ENCODE data around the gene TENM4.

TENM4 gene

GRCh38 chr11:79060081-79060953 lies 380.5 kb downstream of the TENM4 start:
- no peak for DNase-seq (ENCODE audit: low read depth, low spot score)

- no peak for DNase-seq (ENCODE audit: low read depth, low spot score)
Measured at GRCh38 chr11:79059141-79059540, 381.7 kb downstream of the TENM4 start.

DNA sequence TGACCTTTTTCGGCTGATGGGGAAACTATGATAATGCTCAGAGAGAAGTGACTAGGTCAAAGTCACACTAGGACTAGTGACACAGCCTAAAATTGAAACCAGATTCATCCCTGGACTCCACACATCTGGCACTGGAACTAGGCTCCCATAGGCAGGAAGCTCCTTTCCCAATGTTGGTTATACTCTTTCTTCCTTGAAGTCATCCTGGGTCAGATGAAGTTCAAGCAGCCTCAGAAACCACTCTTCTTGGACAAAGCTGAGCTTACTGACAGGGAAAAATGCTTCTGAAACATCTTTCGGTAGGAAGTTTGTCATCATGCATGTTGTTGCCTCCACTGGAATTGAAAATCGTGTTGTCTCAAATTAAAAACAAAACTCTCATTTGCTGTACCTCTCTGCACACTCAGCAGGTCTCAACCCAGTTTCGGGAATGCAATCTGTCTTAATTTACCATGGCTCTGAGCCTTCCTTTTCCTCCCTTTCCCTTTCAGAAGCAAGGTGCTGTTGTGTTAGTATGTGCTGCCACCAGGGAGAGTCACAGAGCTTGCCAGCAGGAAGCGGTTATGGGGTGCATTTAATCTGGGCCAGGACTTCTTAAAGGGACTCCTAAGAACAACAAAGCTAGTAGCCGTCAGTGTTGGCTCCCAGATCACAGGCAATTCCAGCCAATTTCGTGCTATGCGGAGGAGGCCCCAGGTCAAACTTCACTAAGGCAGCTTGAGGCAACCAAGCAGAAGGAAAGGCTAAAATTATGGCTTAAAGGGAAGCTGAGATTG lies 384.8 kb downstream of the TENM4 start:
- peak; percentile 63 for DNase-seq (ENCODE audit: low read depth, low spot score)

DNA sequence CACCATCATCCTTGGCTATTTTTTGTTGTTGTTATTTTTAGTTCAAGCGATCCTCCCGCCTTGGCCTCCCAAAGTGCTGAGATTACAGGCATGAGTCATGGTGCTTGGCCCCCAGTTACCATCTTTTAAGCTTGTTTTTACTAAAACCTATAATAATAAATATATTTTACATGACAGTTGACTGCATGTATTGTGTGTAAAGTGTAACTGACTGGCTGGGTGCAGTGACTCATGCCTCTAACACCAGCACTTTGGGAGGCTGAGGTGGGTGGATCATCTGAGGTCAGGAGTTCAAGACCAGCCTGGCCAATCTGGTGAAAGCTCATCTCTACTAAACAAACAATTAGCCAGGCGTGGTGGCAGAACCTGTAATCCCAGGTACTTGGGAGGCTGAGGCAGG lies 386.2 kb downstream of the TENM4 start:
- peak; percentile 21 for DNase-seq (ENCODE audit: low read depth, low spot score)

DNA sequence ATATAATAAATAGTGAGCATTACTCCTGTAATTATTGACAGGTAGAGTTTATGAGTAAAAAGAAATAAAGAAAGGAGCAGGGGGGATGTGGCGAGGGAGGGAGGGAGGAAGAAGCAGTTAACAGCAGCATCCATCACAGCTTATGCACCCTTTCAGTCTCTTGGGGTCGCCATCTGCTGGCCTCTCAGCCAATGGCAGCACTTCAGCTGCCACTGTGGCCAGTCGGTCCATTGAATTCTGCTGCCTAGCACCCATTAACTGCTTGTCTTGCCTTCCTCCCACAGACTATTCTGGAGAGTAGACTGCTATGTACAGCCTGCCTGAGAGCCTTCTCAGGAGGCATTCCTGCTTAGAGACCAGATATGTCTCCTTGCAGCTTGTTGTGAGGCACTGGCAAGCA lies 388.3 kb downstream of the TENM4 start:
- peak; percentile 47 for DNase-seq (ENCODE audit: low read depth, low spot score)

DNA sequence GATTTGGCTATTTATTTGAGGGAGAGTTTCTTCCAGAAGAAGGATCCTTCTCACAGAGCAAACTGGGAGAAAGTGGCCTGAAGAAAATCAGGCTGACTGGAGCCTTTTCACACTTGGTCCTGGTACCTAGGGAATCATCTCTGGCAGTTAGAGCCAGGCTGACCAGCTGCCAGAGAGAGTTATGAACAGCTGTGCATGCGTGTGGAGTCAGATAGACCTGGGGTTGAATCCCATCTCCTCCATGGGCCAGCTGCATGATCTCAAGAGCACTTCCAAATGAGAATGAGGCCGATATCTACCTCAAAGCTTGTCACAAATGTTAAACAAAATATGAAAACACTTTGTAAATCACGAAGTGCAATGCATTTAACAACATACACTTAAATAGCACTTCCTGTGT lies 390.0 kb downstream of the TENM4 start:
- DNase-seq (ENCODE audit: low read depth, low spot score) = no peak

DNA sequence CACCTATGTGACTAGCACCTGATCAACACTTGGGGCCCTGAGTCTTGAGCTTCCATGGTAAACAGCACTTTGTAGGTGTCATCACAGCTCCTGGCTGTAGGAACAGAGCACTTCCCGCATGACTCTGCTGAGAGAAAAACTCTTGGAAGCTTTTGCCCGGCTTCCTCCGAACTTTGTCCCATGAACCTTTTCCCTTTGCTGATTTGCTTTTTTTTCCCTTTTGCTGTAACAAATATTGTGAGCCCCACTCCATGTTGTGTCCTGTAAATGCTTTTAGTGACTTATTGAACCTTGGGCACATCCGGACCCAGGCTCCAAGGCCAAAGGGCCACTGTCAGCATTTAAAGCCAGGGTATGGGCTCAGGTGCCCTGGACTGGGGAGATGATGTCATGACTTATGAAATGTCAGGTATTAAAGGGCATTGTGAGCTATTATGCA lies 391.1 kb downstream of the TENM4 start:
- no peak for DNase-seq (ENCODE audit: low read depth, low spot score)

- DNase-seq (ENCODE audit: low read depth, low spot score) = no peak
Measured at GRCh38 chr11:79047980-79048379, 392.9 kb downstream of the TENM4 start.

DNA sequence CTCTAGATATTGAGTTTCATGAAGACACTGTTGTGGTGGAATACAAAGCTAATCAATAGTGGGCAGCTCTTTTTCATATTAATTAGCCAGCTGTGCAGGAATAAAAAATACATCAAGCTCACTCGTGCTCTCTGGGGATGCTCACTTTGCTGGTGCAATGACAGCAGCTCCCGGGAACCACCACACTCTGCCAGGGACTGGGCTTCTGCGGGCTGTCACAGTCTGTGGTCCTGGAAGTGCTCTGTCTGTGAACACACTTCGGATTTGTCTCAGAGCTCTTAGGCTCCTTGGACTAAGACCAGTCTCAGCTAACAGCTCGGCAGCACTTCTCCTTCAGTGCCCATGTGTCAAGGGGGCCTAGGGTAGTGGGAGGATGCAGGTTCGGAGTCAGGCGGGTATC lies 393.5 kb downstream of the TENM4 start:
- DNase-seq (ENCODE audit: low read depth, low spot score) = no peak

GRCh38 chr11:79046366-79046765 lies 394.5 kb downstream of the TENM4 start:
- DNase-seq (ENCODE audit: low read depth, low spot score) = no peak

- DNase-seq (ENCODE audit: low read depth, low spot score) = no peak
Measured at GRCh38 chr11:79045800-79046304, 395.0 kb downstream of the TENM4 start.

DNA sequence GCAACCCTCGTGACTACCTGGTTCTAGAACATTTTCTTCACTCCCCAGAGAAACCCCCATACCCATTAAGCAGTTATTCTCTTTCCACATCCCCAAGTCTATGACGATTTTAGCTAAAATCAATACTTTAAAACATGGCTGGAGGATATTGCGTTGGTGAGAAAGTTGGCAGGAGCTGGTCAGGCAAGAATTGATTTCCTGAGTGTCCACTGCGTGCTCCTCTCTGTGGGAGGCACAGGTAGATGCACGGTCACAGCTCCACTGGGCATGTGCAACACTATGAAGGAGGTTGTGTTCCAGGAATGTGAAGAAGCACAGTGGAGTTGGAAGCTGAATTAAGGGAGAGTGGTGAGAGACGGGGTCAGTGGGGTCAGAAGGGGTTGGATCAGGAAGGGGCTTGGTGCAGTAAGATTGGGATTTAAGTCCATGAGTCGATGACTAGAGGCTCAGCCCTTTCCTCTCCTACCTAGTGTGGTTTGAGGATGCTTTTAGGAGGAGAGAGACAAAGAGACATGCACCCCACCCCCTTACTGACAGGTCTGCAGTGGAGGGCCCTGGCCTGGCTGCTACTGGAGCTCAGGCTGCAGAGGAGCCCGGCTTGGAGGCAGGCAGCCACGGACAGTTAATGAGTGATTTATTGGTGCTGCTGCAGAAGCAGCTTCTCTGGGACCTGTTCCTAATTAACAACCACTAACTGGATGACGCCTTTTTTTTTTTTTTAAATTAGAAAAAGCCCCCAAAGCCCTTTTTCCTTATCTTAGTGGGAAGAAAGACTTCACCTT lies 395.6 kb downstream of the TENM4 start:
- DNase-seq (ENCODE audit: low read depth, low spot score) = no peak

- no peak for DNase-seq (ENCODE audit: low read depth, low spot score)
Measured at GRCh38 chr11:79044201-79044600, 396.6 kb downstream of the TENM4 start.

GRCh38 chr11:79043726-79044125 lies 397.1 kb downstream of the TENM4 start:
- DNase-seq (ENCODE audit: low read depth, low spot score) = peak; percentile 78

GRCh38 chr11:79042824-79043223 lies 398.0 kb downstream of the TENM4 start:
- no peak for DNase-seq (ENCODE audit: low read depth, low spot score)

DNA sequence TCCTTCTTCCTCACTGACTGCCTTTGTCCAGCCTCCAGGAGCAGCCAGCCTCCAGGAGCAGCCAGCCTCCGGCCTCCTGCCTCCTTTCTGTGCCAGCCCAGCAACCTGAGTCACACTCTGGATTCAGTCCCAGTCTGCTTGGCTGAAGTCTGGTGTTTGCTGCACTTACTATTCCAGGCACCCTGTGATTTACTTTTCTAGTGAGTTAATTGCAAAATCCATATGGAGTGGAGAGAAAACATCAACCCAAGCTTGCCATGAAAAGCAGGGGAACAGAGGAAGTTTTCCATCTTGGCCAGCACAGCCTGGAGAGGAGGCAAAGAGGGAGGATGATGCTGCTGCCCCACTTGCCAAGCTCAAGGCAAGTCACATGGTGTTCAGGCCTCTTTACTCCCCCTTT lies 400.5 kb downstream of the TENM4 start:
- no peak for DNase-seq (ENCODE audit: low read depth, low spot score)

DNA sequence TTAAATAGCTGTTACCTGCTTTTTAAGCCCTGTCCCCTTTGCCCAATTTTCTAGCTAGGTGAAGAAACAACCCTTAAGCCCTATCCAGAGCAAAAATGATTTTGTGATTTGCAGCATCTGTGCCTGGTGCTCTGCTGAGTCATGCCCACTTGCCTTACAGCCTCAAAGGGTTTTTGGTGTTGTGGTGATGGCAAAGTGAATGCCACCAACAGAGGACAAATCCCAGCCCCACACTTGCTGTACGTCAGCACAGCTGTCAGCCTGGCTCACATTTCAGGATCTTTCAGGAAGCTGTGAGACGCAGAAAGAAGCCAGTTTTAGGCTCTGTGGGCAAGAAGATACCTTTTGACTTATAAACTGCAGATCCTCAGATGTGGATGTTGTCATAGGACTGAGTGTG lies 401.7 kb downstream of the TENM4 start:
- no peak for DNase-seq (ENCODE audit: low read depth, low spot score)

GRCh38 chr11:79035881-79036280 lies 404.9 kb downstream of the TENM4 start:
- no peak for DNase-seq (ENCODE audit: low read depth, low spot score)

DNA sequence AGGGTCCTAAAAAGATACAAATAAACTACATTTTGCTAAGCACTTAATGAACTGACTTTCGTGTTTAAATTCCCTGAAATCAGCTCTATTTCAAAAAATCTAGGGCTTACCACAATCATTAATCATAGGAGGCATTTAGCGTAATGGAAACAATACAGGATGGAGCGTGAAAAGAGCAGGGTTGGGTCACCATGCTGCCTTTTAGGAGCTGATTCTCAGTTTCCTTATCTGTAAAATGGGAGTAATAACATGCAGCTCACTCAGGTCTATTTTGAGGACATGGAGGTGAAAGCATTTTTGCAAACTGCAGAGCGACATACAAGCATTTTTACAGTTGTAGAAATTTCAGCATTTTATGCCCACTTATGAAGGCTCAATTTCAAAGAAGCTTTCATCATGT lies 407.0 kb downstream of the TENM4 start:
- no peak for DNase-seq (ENCODE audit: low read depth, low spot score)

DNA sequence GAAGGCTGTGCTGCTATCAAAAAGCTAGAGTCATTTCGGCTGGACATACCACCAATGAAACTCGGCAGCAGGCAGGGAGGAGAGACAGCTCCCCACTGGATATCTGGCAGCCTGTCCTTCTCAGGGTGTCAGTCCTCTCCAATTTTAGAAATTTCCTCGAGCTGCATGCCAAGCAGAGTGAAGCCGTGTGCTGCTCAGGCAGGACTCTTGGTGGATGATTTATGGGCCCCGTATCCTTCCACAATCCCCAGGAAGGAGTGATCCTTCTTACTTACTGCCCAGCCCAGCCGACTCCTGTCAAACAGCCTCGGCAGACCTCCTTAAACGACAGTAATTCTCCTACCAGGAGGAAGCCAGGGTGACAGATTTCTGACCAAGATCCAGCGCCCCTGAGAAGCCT lies 410.4 kb downstream of the TENM4 start:
- no peak for DNase-seq (ENCODE audit: low read depth, low spot score)

- no peak for DNase-seq (ENCODE audit: low read depth, low spot score)
Measured at GRCh38 chr11:79028225-79028624, 412.6 kb downstream of the TENM4 start.

Measured in astrocyte of the hippocampus (primary cell).